Lung microvascular endothelial cell (primary cell): ENCODE results near the gene OSBP2. TPM values are rescaled to one million over a fixed set of nuclear protein-coding genes. Genes with fewer than 3 reads are reported as not detected.
"Not testable (repeated sequence)": the region's sequence is repeated elsewhere in the genome, so short reads cannot be mapped to it uniquely, and the experiment has no call there.

Source experiments
- DNase-seq, 2 donors: peaks; one replicate each; pipeline versions ENCODE4 v3.0.0 to v3.0.0-alpha.2; 2010; ENCODE audit warnings: low read depth in 2 of 2
- total RNA-seq: library from RNA; depleted of rRNA; stranded (reverse); fragments of >200 nt; gene quantifications from 2 replicates; pipeline ENCODE4 v1.2.1, GENCODE V29; 2014

Gene OSBP2
- total RNA-seq, 1 donor from 2014 or later = 15.9 TPM

GRCh38 chr22:30679895-30680690 lies 14.6 kb upstream of the OSBP2 start:
- DNase-seq = not testable (repeated sequence)

GRCh38 chr22:30680991-30681770 lies 13.5 kb upstream of the OSBP2 start:
- DNase-seq = no peak

GRCh38 chr22:30681831-30682230 lies 12.8 kb upstream of the OSBP2 start:
- DNase-seq = no peak

GRCh38 chr22:30685178-30685577 lies 9.5 kb upstream of the OSBP2 start:
- DNase-seq = no peak

DNA sequence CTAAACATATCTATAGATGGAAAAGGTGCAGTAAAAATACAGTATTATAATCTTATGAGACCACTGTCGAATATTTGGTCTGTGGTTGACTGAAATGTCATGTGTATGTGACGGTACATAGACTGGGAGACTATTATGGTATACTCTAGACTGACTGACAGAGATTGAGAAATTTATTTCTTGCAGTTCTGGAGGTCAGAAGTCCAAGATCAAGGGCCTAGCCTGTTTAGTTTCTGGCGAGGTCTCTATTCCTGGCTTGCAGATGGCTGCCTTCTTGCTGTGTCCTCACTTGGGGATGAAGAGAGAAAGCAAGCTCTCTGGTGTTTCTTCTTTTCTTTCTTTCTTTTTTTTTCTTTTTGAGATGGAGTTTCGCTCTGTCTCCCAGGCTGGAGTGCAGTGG lies 7.3 kb upstream of the OSBP2 start:
- no peak for DNase-seq

DNA sequence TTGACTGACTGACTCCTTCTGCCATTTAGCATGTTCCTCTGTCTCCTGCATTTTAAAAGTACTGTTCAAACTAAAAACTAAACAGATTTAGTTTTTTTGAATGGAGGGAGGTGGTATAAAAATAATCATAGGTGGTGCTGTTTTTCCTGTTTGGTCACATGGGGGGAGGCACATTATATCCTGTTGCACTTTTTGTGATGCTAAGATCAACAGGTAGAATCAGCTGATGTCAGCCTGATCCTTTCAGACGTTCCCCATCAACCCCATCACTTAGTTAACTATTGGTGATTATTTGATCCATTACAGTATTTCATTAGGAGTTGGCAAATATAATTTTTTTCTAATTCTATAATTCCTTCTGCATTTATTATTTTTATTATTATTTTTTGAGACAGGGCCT lies 5.1 kb upstream of the OSBP2 start:
- DNase-seq = no peak

GRCh38 chr22:30691204-30691603 lies 3.5 kb upstream of the OSBP2 start:
- DNase-seq = peak in 1 of 2 donors; percentile 58

DNA sequence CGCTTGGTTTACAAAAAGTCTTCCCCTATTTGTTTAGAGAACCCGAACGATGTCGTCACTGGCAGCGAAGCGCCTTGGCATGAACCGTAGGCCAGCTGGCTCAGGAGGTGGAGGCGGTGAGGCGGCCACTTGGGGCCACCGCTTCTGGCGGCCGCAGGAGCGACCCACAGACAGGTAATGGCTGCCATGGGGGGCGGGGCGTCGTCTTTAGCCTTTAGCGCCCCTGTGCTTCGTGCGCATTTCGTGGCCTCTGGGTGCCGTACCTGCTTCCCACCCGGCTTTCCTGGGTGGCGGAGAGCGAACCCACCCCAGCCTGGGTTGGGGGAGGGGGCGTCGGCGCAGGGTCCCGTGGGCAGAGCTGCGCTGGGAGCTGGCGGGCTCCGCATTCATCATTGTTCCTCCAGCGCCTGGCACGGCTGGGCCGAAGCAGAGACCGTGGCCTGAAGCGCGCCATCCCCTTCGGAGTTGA lies 469 bp upstream of the OSBP2 start:
- DNase-seq = peak; percentile 45 to 58

DNA sequence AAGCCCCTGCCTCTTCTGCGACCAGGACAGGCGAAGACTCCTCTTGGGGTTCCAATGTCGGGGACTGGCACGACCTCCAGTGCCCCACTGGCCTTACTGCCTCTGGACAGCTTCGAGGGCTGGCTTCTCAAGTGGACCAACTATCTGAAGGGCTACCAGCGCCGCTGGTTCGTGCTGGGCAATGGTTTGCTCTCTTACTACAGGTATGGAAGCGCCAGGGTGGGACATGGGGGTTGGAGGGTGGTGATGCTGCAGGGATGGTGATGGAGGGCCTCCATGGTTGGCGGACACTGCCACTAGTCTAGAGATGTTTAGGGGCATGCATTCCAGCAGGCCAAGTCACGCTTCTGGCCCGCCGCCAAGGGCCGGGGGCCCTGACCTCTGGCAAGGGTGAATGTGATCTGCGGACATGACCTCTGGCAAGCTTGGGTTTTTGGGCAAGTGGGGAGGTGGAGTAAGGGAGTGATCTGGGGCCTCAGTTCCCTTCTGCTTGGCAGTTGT lies 727 bp downstream of the OSBP2 start:
- peak in 1 of 2 donors; percentile 17 for DNase-seq

DNA sequence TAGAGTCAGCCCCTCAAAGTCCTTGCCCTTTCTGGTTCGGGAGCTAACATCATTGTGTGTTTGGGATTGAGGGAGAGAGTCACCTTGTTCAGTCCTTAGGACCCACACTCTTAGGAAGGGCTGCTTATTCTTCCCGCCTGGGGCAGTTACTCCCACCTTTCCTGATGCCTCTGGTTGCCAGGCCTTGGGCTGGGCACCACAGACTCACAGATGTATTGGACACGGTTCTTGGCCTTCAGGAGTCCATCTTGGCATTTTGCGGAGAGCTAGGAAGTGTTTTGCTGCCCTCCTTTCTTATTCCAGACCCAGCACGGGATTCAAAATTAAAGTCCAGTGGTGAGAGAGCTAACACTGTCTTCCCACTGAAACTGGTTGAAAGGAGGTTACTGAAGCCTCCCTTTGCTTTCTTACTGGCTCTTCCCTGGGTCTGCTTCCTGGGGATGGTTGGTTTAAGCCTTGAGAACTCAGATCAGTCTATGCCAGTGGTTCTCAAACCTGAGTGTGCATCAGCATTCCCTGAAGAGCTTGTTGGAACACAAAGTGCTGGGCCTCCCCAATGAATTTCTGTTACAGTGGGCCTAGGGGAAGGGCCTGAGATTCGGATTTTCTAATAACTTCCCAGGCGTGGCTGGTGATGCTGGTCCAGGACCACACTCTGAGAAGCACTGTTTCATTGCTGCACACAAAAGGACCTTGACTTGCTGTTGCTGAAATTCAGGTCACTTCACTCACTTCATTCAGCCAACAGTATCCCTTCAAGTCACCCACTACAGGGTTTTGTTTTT lies 1.4 kb downstream of the OSBP2 start:
- no peak for DNase-seq

GRCh38 chr22:30697975-30698374 lies 3.3 kb downstream of the OSBP2 start:
- no peak for DNase-seq

DNA sequence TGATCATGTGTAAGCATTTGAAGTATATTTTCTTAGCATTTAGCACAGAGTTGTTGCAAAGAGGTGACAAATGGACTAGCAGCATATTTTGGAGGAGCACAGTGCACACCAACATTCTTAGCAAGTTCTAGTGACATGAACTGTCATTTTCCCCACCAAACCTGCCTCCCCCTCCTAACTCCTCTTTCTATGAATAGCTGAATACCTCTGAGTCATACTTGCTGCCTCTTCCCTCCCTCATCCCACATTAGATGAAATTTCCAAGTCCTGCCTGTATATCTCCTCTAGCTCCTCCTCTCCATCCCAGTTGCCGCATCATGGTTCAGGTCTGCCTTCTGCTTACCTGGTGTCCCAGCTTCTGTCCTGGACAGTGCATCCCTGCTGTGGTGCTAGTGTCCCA lies 7.2 kb downstream of the OSBP2 start:
- DNase-seq = peak; percentile 18 to 22

GRCh38 chr22:30702856-30703255 lies 8.2 kb downstream of the OSBP2 start:
- no peak for DNase-seq

DNA sequence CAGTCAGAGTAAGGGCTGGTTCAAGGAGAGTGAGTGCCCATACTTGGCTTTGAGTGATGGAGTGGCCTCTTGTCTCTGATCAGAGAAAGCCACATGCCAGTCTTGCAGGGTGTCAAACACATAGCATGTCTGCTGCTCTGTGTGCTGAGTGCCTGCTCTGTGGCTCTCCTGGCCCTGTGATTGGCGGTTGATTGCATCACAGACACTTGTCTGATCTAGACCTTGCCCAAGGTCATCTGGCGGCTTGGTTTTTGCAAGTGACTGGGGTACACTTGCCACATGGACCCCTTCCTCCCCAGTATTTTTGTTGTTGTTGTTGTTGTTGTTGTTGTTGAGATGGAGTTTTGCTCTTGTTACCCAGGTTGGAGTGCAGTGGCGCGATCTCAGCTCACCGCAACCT lies 10.3 kb downstream of the OSBP2 start:
- no peak for DNase-seq

DNA sequence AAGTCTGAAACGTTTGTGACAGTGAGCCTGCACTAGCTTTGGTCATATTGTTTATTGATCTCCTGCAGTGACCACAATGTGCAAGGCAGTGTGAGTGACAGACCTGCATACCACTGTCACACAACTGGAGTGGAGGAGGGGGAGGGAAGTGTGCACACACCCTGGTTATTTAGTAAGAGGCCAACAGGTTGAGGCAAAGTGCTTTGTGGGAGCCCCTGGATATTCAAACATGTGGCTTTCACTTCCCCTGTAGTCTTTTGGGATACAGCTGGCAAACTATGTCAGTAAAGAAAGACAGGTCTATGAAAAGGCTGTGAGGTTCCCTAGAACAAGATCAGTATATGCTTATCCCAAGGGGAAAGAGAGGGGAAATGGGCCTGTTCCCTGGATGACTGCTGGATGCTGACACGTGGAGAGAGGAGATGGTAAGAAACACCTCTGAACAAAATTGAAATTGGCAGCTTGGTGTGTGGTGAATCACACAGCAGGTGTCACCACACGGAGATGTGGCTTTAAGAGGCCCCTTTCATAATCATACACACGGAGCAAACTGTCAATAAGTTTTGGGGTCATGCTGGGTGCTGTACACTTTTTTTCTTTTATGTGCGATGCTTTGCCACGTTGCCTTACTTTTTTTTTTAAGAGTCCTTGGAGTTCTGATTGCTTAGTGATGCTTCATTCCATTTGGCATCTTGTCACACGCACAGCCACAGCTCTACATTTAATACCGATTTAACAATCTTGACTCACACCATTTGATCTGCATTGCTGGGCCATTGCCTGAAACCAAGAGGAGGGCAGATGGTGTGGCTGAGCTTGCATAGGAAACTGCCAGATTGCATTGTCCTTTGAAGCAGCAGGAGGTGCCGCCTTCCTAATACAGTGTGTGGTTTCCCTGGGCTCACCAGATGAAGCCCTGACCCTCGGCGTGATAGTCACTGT lies 11.3 kb downstream of the OSBP2 start:
- no peak for DNase-seq

DNA sequence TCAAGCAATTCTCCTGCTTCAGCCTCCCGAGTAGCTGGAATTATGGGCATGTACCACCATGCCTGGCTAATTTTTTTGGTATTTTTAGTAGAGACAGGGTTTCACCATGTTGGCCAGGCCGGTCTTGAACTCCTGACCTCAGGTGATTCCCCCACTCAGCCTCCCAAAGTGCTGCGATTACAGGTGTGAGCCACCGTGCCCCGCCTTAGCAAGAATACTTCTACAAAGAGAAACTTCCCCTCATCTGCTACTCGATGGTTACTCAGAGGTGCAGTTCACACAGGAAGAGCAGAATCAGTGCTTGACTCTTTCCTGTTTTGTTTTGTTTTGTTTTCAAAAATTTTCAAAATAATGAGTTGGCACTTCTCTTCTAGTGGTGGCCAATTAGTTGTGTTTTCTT lies 15.3 kb downstream of the OSBP2 start:
- DNase-seq = peak in 1 of 2 donors; percentile 37

DNA sequence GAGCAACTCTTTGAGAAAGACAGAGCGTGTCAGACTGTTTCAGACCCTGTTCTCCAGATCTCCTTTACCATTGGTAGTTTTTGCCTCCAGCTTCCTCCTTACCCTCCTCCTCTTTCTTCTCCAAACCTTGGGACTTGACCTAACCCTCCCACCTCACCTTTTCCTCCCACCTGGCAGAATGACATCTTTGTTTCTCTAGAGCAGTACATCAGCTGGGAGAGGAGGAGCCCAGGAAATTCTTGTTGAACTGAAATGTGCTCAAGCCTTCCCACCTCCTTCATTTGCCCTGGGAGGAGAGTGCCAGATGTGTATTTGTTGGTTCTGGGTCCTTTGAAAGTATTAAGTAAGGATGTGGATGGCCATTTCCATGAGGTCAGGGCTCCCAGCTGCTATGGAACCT lies 17.4 kb downstream of the OSBP2 start:
- DNase-seq = no peak

DNA sequence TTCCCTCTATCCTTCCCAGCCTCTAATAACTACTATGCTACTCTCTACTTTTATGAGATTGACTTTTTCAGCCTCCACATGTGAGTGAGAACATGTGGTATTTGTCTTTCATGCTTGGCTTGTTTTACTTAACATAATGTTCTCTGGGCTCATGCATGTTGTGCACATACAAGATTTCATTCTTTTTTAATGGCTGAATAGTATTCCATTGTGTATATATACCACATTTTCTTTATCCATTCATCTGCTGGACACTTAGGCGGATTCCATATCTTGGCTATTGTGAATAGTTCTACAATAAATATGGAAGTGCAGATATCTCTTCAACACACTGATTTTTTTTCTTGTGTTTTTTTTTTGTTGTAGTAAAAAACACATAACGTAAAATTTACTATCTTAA lies 19.4 kb downstream of the OSBP2 start:
- DNase-seq = no peak

- DNase-seq = peak; percentile 88 to 93
Observed at GRCh38 chr22:30717331-30717921, 22.8 kb downstream of the OSBP2 start.

DNA sequence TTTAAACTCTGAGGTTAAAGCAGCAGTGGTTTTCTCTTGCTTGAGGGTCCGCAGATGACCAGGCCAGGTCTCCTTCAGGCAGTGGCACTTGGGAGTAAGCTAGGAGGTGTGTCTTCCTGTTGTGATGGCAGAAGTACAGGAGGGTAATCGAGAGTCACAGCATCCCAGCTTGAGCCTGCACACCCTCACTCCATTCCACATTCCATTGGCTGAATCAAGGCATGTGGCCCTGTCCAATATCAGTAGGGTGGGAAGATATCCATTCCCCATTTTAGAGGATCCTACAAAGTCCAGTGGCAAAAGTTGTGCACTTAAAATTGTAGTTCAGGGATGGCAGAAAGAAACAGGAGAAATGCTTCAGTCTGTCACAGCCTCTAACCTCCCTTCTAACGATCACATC lies 23.3 kb downstream of the OSBP2 start:
- no peak for DNase-seq
